ENCODE measurements around the gene TCTN2.

Gene TCTN2

GRCh38 chr12:123741937-123742572 is 71.1 kb downstream of the TCTN2 start:
- no peak for DNase-seq (ENCODE audit: low read depth, low spot score)

GRCh38 chr12:123743002-123743401 is 72.1 kb downstream of the TCTN2 start:
- no peaks in the 10 kb centered on the region for H3K27me3 ChIP-seq (ENCODE audit: insufficient read depth, insufficient read length)
- no peak for DNase-seq (ENCODE audit: low read depth, low spot score)
- no peaks in the 10 kb centered on the region for H3K9me3 ChIP-seq (ENCODE audit: insufficient read depth, low read length)
- no peak overlapping the region for H3K9ac ChIP-seq (ENCODE audit: insufficient read length, low read depth)
- H3K4me1 ChIP-seq (ENCODE audit: insufficient read depth, insufficient read length), result no peaks in the 10 kb centered on the region
- H3K4me3 ChIP-seq (ENCODE audit: insufficient read length, low read depth), result no peak overlapping the region
- H3K36me3 ChIP-seq (ENCODE audit: insufficient read depth, insufficient read length, low read length), result peaks cover 64% of the 10 kb centered on the region
- TF ChIP-seq ZNF274 (IDR thresholded peaks at IDR 0.05; ENCODE audit: low read depth, low read length), result no peak
- no peak for TF ChIP-seq SUZ12 (IDR thresholded peaks at IDR 0.05; ENCODE audit: extremely low read depth, insufficient read depth, insufficient read length)
- TF ChIP-seq YY1 (IDR thresholded peaks at IDR 0.05; ENCODE audit: insufficient read depth, insufficient read length), result no peak

More at GRCh38 chr12:123741937-123742572, 71.1 kb downstream of the TCTN2 start:
- Histone ChIP-seq H3K27me3 (ENCODE audit: insufficient read depth, insufficient read length) (no peaks in the 10 kb centered on the region), H3K36me3 (ENCODE audit: insufficient read depth, insufficient read length, low read length) (peaks cover 64% of the 10 kb centered on the region), H3K4me1 (ENCODE audit: insufficient read depth, insufficient read length) (no peaks in the 10 kb centered on the region), H3K4me3 (ENCODE audit: insufficient read length, low read depth) (no peak overlapping the region), H3K9me3 (ENCODE audit: insufficient read depth, low read length) (no peaks in the 10 kb centered on the region), H3K9ac (ENCODE audit: insufficient read length, low read depth) (no peak overlapping the region)
- TF ChIP-seq YY1 (IDR thresholded peaks at IDR 0.05; ENCODE audit: insufficient read depth, insufficient read length), result no peak
- TF ChIP-seq SUZ12 (IDR thresholded peaks at IDR 0.05; ENCODE audit: extremely low read depth, insufficient read depth, insufficient read length), result no peak
- TF ChIP-seq ZNF274 (IDR thresholded peaks at IDR 0.05; ENCODE audit: low read depth, low read length), result no peak

- H3K9me3 ChIP-seq (ENCODE audit: insufficient read depth, low read length), result no peaks in the 10 kb centered on the region
- DNase-seq (ENCODE audit: low read depth, low spot score), result no peak
- no peak overlapping the region for H3K4me3 ChIP-seq (ENCODE audit: insufficient read length, low read depth)
- no peaks in the 10 kb centered on the region for H3K4me1 ChIP-seq (ENCODE audit: insufficient read depth, insufficient read length)
- H3K36me3 ChIP-seq (ENCODE audit: insufficient read depth, insufficient read length, low read length), result peaks cover 70% of the 10 kb centered on the region
- TF ChIP-seq ZNF274 (IDR thresholded peaks at IDR 0.05; ENCODE audit: low read depth, low read length) (no peak), YY1 (IDR thresholded peaks at IDR 0.05; ENCODE audit: insufficient read depth, insufficient read length) (no peak), SUZ12 (IDR thresholded peaks at IDR 0.05; ENCODE audit: extremely low read depth, insufficient read depth, insufficient read length) (no peak)
- H3K9ac ChIP-seq (ENCODE audit: insufficient read length, low read depth), result no peak overlapping the region
- no peaks in the 10 kb centered on the region for H3K27me3 ChIP-seq (ENCODE audit: insufficient read depth, insufficient read length)
Measured at GRCh38 chr12:123744836-123745235, 73.9 kb downstream of the TCTN2 start.

- H3K4me3 ChIP-seq (ENCODE audit: insufficient read length, low read depth), result no peak overlapping the region
Measured at GRCh38 chr12:123747309-123747708, 76.4 kb downstream of the TCTN2 start.

GRCh38 chr12:123748161-123748560 is 77.2 kb downstream of the TCTN2 start:
- Histone ChIP-seq H3K9me3 (ENCODE audit: insufficient read depth, low read length) (no peaks in the 10 kb centered on the region), H3K9ac (ENCODE audit: insufficient read length, low read depth) (no peak overlapping the region), H3K36me3 (ENCODE audit: insufficient read depth, insufficient read length, low read length) (peaks cover 83% of the 10 kb centered on the region), H3K27me3 (ENCODE audit: insufficient read depth, insufficient read length) (no peaks in the 10 kb centered on the region), H3K4me1 (ENCODE audit: insufficient read depth, insufficient read length) (no peaks in the 10 kb centered on the region), H3K4me3 (ENCODE audit: insufficient read length, low read depth) (no peak overlapping the region)
- DNase-seq (ENCODE audit: low read depth, low spot score), result no peak
- TF ChIP-seq ZNF274 (IDR thresholded peaks at IDR 0.05; ENCODE audit: low read depth, low read length) (no peak), YY1 (IDR thresholded peaks at IDR 0.05; ENCODE audit: insufficient read depth, insufficient read length) (no peak), SUZ12 (IDR thresholded peaks at IDR 0.05; ENCODE audit: extremely low read depth, insufficient read depth, insufficient read length) (no peak)

More at GRCh38 chr12:123747309-123747708, 76.4 kb downstream of the TCTN2 start:
- H3K9me3 ChIP-seq (ENCODE audit: insufficient read depth, low read length), result no peaks in the 10 kb centered on the region
- H3K36me3 ChIP-seq (ENCODE audit: insufficient read depth, insufficient read length, low read length), result peaks cover 81% of the 10 kb centered on the region
- no peak overlapping the region for H3K9ac ChIP-seq (ENCODE audit: insufficient read length, low read depth)
- TF ChIP-seq SUZ12 (IDR thresholded peaks at IDR 0.05; ENCODE audit: extremely low read depth, insufficient read depth, insufficient read length), result no peak
- no peak for TF ChIP-seq ZNF274 (IDR thresholded peaks at IDR 0.05; ENCODE audit: low read depth, low read length)
- DNase-seq (ENCODE audit: low read depth, low spot score), result no peak
- H3K27me3 ChIP-seq (ENCODE audit: insufficient read depth, insufficient read length), result no peaks in the 10 kb centered on the region
- H3K4me1 ChIP-seq (ENCODE audit: insufficient read depth, insufficient read length), result no peaks in the 10 kb centered on the region

- Histone ChIP-seq H3K9me3 (ENCODE audit: insufficient read depth, low read length) (no peaks in the 10 kb centered on the region), H3K36me3 (ENCODE audit: insufficient read depth, insufficient read length, low read length) (peaks cover 83% of the 10 kb centered on the region), H3K9ac (ENCODE audit: insufficient read length, low read depth) (no peak overlapping the region), H3K27me3 (ENCODE audit: insufficient read depth, insufficient read length) (no peaks in the 10 kb centered on the region), H3K4me1 (ENCODE audit: insufficient read depth, insufficient read length) (no peaks in the 10 kb centered on the region), H3K4me3 (ENCODE audit: insufficient read length, low read depth) (no peak overlapping the region)
- DNase-seq (ENCODE audit: low read depth, low spot score), result no peak
- no peak for TF ChIP-seq SUZ12 (IDR thresholded peaks at IDR 0.05; ENCODE audit: extremely low read depth, insufficient read depth, insufficient read length)
- TF ChIP-seq YY1 (IDR thresholded peaks at IDR 0.05; ENCODE audit: insufficient read depth, insufficient read length), result no peak
Measured at GRCh38 chr12:123748661-123749060, 77.7 kb downstream of the TCTN2 start.

- Histone ChIP-seq H3K9ac (ENCODE audit: insufficient read length, low read depth) (no peak overlapping the region), H3K36me3 (ENCODE audit: insufficient read depth, insufficient read length, low read length) (peaks cover 85% of the 10 kb centered on the region), H3K4me1 (ENCODE audit: insufficient read depth, insufficient read length) (no peaks in the 10 kb centered on the region), H3K27me3 (ENCODE audit: insufficient read depth, insufficient read length) (no peaks in the 10 kb centered on the region), H3K9me3 (ENCODE audit: insufficient read depth, low read length) (no peaks in the 10 kb centered on the region), H3K4me3 (ENCODE audit: insufficient read length, low read depth) (no peak overlapping the region)
- TF ChIP-seq ZNF274 (IDR thresholded peaks at IDR 0.05; ENCODE audit: low read depth, low read length), result no peak
- no peak for TF ChIP-seq YY1 (IDR thresholded peaks at IDR 0.05; ENCODE audit: insufficient read depth, insufficient read length)
- TF ChIP-seq SUZ12 (IDR thresholded peaks at IDR 0.05; ENCODE audit: extremely low read depth, insufficient read depth, insufficient read length), result no peak
- no peak for DNase-seq (ENCODE audit: low read depth, low spot score)
Measured at GRCh38 chr12:123749355-123749754, 78.4 kb downstream of the TCTN2 start.
